HG03139 (cell line): ENCODE measurements around the gene WDR27.

Source experiments
- ATAC-seq: cut with Tn5 transposase; IDR thresholded peaks from one replicate; pipeline ENCODE4 v1.9.1; 2021; ENCODE audit not compliant: unreplicated experiment

The WDR27 gene

GRCh38 chr6:169641461-169642085, 60.3 kb downstream of the WDR27 start:
- ATAC-seq, result no peak

- no peak for ATAC-seq
Observed at GRCh38 chr6:169640983-169641382, 60.8 kb downstream of the WDR27 start.

- ATAC-seq, result no peak
Observed at GRCh38 chr6:169640351-169640852, 61.4 kb downstream of the WDR27 start.

- ATAC-seq, result no peak
Observed at GRCh38 chr6:169639653-169640278, 62.1 kb downstream of the WDR27 start.

GRCh38 chr6:169638915-169639314, 62.9 kb downstream of the WDR27 start:
- ATAC-seq, result no peak

- ATAC-seq, result no peak
Observed at GRCh38 chr6:169638388-169638787, 63.4 kb downstream of the WDR27 start.

GRCh38 chr6:169635345-169635744, 66.5 kb downstream of the WDR27 start:
- ATAC-seq, result no peak

- ATAC-seq, result no peak
Observed at GRCh38 chr6:169632841-169633240, 69.0 kb downstream of the WDR27 start.

- ATAC-seq, result no peak
Observed at GRCh38 chr6:169629256-169629655, 72.6 kb downstream of the WDR27 start.

GRCh38 chr6:169627736-169628607, 73.9 kb downstream of the WDR27 start:
- no peak for ATAC-seq

- no peak for ATAC-seq
Observed at GRCh38 chr6:169626649-169627048, 75.2 kb downstream of the WDR27 start.

GRCh38 chr6:169626169-169626568, 75.7 kb downstream of the WDR27 start:
- ATAC-seq, result no peak

GRCh38 chr6:169625376-169625775, 76.5 kb downstream of the WDR27 start:
- no peak for ATAC-seq

- no peak for ATAC-seq
Observed at GRCh38 chr6:169624785-169625184, 77.0 kb downstream of the WDR27 start.

GRCh38 chr6:169623975-169624374, 77.9 kb downstream of the WDR27 start:
- ATAC-seq, result no peak

GRCh38 chr6:169623343-169623742, 78.5 kb downstream of the WDR27 start:
- no peak for ATAC-seq

- ATAC-seq, result no peak
Observed at GRCh38 chr6:169622618-169623017, 79.2 kb downstream of the WDR27 start.

GRCh38 chr6:169621311-169621710, 80.5 kb downstream of the WDR27 start:
- no peak for ATAC-seq

- no peak for ATAC-seq
Observed at GRCh38 chr6:169620171-169621130, 81.4 kb downstream of the WDR27 start.

- ATAC-seq, result no peak
Observed at GRCh38 chr6:169619650-169620049, 82.2 kb downstream of the WDR27 start.
